ENCODE measurements around the gene C16orf92. TPM values are rescaled to one million over a fixed set of nuclear protein-coding genes. Genes with fewer than 3 reads are reported as not detected.
A peak's percentile ranks its signal among the peaks of the same experiment; 100 is the strongest.

C16orf92 gene
- total RNA-seq, 1 experiment from 2014 or later, result not detected

DNA sequence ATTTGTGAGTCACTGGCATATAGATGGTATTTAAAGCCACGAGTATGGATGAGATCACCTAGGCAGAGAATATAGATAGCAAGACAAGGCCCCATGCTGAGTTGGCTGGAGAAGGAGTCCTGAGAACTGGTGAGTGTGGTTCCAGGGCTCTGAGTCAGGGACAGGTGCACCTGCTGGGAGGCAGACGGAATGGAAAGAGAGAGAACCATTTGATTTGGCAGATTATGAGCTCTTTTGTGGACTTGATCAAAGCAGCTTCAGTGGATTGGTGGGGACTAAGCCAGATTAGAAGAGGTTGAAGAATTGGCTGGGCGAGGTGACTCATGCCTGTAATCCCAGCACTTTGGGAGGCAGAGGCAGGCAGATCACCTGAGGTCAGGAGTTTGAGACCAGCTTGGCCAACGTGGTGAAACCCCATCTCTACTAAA lies 4.3 kb upstream of the C16orf92 start:
- Histone ChIP-seq H3K9me3 (ENCODE audit: insufficient read depth, low read depth) (no peaks in the 10 kb centered on the region), H3K79me2 (ENCODE audit: low read depth) (no peaks in the 10 kb centered on the region), H3K36me3 (ENCODE audit: low read depth) (no peaks in the 10 kb centered on the region), H3F3A (ENCODE audit: insufficient read depth, low read depth) (peaks cover 13% of the 10 kb centered on the region), H3K9me2 (ENCODE audit: insufficient read depth) (no peaks in the 10 kb centered on the region), H2AFZ (no peak overlapping the region), H3K4me2 (no peak overlapping the region), H3K4me3 (no peak overlapping the region), H3K27me3 (ENCODE audit: insufficient read depth, low read depth) (peaks cover 8% of the 10 kb centered on the region; the same call in 1 of the 2 replicates), H3K4me1 (replicated peaks; ENCODE audit: insufficient read depth) (no peaks in the 10 kb centered on the region; the same call in 1 of the 2 replicates), H4K20me1 (ENCODE audit: insufficient read depth) (no peaks in the 10 kb centered on the region), H3K27ac (no peak overlapping the region)
- CTCF ChIA-PET, result interaction anchor here (0.6 kb wide), 1 partner anchor 376 kb away, joined by 3 read pairs; no protein-coding TSS in a partner anchor
- intact Hi-C loops (cut with micrococcal nuclease; ENCODE audit: unreplicated experiment), result no loop called here
- TF ChIP-seq EZH2 (IDR thresholded peaks at IDR 0.05; ENCODE audit: low read depth), result no peak
- no peak for TF ChIP-seq CTCF (conservative IDR thresholded peaks at IDR 0.05)
- POLR2A ChIA-PET (ENCODE audit: unreplicated experiment), result interaction anchor here (0.6 kb wide), 1 partner anchor 1047 kb away, joined by 6 read pairs; no protein-coding TSS in a partner anchor
- BruUV-seq (replicated peaks), result no TSS peak
- DNase-seq, result peak in 1 of 2 experiments; percentile 89

DNA sequence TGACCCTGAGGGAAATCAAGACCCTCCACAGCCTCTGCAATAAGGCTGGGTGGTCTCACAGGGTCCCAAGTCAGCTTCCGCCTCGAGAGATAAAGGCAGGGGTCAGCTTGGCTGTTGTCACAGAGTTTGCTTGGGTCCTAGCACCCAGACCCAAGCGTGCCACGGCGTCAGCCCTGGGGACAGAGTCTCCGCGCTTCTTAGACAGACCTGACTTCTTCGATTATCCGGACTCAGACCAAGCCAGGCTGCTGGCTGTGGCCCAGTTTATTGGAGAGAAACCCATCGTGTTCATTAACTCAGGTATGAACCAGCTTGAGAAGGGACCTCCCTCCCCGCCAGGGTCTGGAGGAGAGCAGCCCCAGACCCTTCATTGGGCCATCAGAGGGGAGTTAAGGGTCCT lies 588 bp downstream of the C16orf92 start:
- no peak overlapping the region for H3K27ac ChIP-seq
- POLR2A ChIA-PET (ENCODE audit: unreplicated experiment), result no interaction called here
- no peaks in the 10 kb centered on the region; the same call in 1 of the 2 replicates for H3K4me1 ChIP-seq (replicated peaks; ENCODE audit: insufficient read depth)
- H2AFZ ChIP-seq, result no peak overlapping the region
- H3K9me3 ChIP-seq (ENCODE audit: insufficient read depth, low read depth), result no peaks in the 10 kb centered on the region
- no peak for TF ChIP-seq CTCF (conservative IDR thresholded peaks at IDR 0.05)
- no peak for TF ChIP-seq EZH2 (IDR thresholded peaks at IDR 0.05; ENCODE audit: low read depth)
- H3K36me3 ChIP-seq (ENCODE audit: low read depth), result no peaks in the 10 kb centered on the region
- no peaks in the 10 kb centered on the region for H3K9me2 ChIP-seq (ENCODE audit: insufficient read depth)
- no peak for DNase-seq
- H3K79me2 ChIP-seq (ENCODE audit: low read depth), result no peaks in the 10 kb centered on the region
- intact Hi-C loops (cut with micrococcal nuclease; ENCODE audit: unreplicated experiment), result no loop called here
- no TSS peak for BruUV-seq (replicated peaks)
- no peak overlapping the region for H3K4me2 ChIP-seq
- no peaks in the 10 kb centered on the region for H4K20me1 ChIP-seq (ENCODE audit: insufficient read depth)
- H3K27me3 ChIP-seq (ENCODE audit: insufficient read depth, low read depth), result peaks cover 54% of the 10 kb centered on the region
- CTCF ChIA-PET, result interaction anchor here (1.8 kb wide), 1 partner anchor 8 kb away, joined by 10 read pairs; no protein-coding TSS in a partner anchor
- H3K4me3 ChIP-seq, result no peak overlapping the region
- peaks cover 15% of the 10 kb centered on the region for H3F3A ChIP-seq (ENCODE audit: insufficient read depth, low read depth)

DNA sequence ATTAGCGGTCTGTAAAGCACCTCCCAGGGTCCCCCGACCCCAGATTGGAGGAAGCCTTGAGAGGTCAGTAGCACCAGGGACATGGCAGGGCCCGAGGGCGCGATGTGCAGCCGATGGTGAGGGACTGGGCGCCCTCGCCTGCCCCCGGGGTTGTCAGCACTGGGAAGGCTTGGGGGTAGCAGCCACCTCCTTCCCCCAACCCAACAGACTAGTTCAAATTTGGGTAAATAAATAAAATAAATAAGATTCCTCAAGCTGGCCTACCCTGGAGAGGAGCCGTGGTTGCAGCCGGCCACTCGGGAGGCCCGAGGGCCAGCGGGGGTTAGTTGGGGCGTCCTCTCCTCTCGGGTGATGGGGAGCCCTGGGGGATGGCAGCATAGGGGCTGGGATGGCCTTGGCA lies 1.5 kb downstream of the C16orf92 start:
- intact Hi-C loops (cut with micrococcal nuclease; ENCODE audit: unreplicated experiment), result no loop called here

More for the DNA sequence above, 1.5 kb downstream of the C16orf92 start:
- H3F3A ChIP-seq (ENCODE audit: insufficient read depth, low read depth), result peaks cover 7% of the 10 kb centered on the region
- H3K4me3 ChIP-seq, result no peak overlapping the region
- no peaks in the 10 kb centered on the region for H4K20me1 ChIP-seq (ENCODE audit: insufficient read depth)
- H2AFZ ChIP-seq, result no peak overlapping the region
- H3K27ac ChIP-seq, result no peak overlapping the region
- H3K9me2 ChIP-seq (ENCODE audit: insufficient read depth), result no peaks in the 10 kb centered on the region
- ChIA-PET POLR2A (ENCODE audit: unreplicated experiment) (no interaction called here), CTCF (no interaction called here)
- H3K36me3 ChIP-seq (ENCODE audit: low read depth), result no peaks in the 10 kb centered on the region
- no peaks in the 10 kb centered on the region; the same call in 1 of the 2 replicates for H3K4me1 ChIP-seq (replicated peaks; ENCODE audit: insufficient read depth)
- H3K9me3 ChIP-seq (ENCODE audit: insufficient read depth, low read depth), result no peaks in the 10 kb centered on the region
- TF ChIP-seq EZH2 (IDR thresholded peaks at IDR 0.05; ENCODE audit: low read depth) (no peak), CTCF (conservative IDR thresholded peaks at IDR 0.05) (no peak)
- DNase-seq, result no peak
- H3K79me2 ChIP-seq (ENCODE audit: low read depth), result no peaks in the 10 kb centered on the region
- H3K4me2 ChIP-seq, result no peak overlapping the region
- peaks cover 63% of the 10 kb centered on the region for H3K27me3 ChIP-seq (ENCODE audit: insufficient read depth, low read depth)
- BruUV-seq (replicated peaks), result no TSS peak
